ENCODE data around the gene SFI1.

Gene SFI1

DNA sequence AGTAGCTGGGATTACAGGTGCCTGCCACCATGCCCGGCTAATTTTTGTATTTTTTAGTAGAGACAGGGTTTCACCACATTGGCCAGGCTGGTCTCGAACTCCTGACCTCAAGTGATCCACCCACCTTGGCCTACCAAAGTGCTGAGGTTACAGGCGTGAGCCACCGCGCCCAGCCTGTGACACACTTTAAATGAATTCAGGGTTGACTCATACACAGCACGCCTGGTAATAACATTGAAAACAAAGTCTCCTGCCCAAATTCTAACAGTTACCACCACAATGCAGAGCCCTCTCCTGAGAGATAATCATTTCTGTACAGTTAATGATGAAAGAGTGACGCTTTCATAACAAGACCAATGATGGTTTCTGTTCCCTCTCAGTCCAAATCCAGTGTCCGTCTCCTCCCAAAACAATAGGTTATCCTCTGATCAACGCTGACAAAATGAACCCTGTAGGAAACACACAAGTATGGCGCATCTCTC lies 164.6 kb downstream of the SFI1 start (continued):
- TF ChIP-seq ZXDB (tag by site-specific recombination; IDR thresholded peaks at IDR 0.05) (0 out of 2 replicates have a peak, but pooled peaks have one; percentile 28), ZNF184 (tag by site-specific recombination; IDR thresholded peaks at IDR 0.05) (peak; percentile 46; the same call in 1 of the 2 replicates)
- TF ChIP-seq, protein P1, sequence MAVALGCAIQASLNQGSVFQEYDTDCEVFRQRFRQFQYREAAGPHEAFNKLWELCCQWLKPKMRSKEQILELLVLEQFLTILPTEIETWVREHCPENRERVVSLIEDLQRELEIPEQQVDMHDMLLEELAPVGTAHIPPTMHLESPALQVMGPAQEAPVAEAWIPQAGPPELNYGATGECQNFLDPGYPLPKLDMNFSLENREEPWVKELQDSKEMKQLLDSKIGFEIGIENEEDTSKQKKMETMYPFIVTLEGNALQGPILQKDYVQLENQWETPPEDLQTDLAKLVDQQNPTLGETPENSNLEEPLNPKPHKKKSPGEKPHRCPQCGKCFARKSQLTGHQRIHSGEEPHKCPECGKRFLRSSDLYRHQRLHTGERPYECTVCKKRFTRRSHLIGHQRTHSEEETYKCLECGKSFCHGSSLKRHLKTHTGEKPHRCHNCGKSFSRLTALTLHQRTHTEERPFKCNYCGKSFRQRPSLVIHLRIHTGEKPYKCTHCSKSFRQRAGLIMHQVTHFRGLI (tag by site-specific recombination; IDR thresholded peaks at IDR 0.05), result peak; percentile 55; the same call in 1 of the 2 replicates

DNA sequence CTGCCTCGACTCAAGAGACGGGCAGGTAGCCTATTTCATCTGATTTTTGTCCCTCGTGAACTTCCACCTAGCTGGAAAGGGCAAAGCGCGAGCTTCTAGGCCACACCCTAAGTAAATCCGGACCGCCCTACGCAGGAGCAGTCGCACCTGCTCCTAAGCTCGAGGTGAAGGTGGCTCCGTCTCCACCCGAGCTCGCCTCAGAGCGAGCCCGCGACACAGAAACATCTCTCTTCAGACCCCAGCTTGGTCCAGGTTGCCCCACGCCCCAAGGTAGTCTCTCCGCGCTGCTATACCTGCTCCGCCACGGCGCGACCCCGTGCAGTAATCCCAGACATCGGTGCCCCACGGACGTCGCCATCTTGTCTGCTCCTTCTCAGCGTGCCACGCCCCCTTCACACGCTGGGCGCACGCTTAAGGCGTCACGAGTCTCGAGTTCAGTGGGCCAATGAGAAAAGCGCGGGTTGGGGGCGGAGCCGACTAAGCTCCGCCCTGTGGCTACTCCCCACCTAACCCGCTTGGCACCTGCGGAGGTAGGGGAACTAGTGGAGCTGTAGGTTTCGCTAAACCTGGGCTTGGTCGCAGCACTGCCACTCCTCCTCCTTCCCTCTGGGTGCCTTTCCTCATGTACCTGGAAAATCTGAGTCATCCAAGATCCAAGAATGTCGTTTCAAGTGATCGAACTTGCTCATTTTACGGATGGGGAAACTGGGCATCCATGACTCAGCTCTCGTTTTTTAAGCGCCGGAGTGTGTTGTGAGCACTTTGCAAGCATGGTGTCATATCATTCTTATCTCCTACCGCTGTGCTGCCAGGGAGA lies 165.7 kb downstream of the SFI1 start, which contains the start of gene PISD:
Gene PISD (minus strand): TSS at position 365 of the 817 bp plus-strand sequence. CDS start 7 bp downstream, at position 358.
- Histone ChIP-seq H3K9me3 (ENCODE audit: control insufficient read depth, insufficient read depth, low read depth, low read length) (no peaks in the 10 kb centered on the region), H3K27ac (ENCODE audit: extremely low read depth, low read depth, low read length) (peak within 1 kb of the TSS; percentile 33; the same call in 1 of the 2 replicates), H3K36me3 (ENCODE audit: control insufficient read depth in 2 of 2, insufficient read depth in 1 of 2, low read length in 2 of 2) (no peaks in the 10 kb centered on the region; a peak in 1 of 3 replicates), H3K4me1 (ENCODE audit: control insufficient read depth, insufficient read depth, low read length) (no peaks in the 10 kb centered on the region), H3K4me3 (ENCODE audit: low read depth, low read length) (peak within 1 kb of the TSS; percentile 94)
- ChIA-PET CTCF (interaction anchor here (0.5 to 9.3 kb wide), 11 partner anchors 9 to 308 kb away, joined by 3 to 126 read pairs (median 4); no protein-coding TSS in a partner anchor), POLR2A (interaction anchor here (0.6 to 3.6 kb wide), 23 partner anchors 9 to 947 kb away, joined by 3 to 39 read pairs (median 5); partner anchors contain the start of genes DEPDC5 and PATZ1)
- TF ChIP-seq ZNF747 (tag by site-specific recombination; IDR thresholded peaks at IDR 0.05), result no peak
- TF ChIP-seq ZNF629 (tag by site-specific recombination; IDR thresholded peaks at IDR 0.05), result peak; percentile 71
- TF ChIP-seq, protein P2, sequence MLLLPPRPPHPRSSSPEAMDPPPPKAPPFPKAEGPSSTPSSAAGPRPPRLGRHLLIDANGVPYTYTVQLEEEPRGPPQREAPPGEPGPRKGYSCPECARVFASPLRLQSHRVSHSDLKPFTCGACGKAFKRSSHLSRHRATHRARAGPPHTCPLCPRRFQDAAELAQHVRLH (tag by site-specific recombination; IDR thresholded peaks at IDR 0.05), result 0 out of 2 replicates have a peak, but pooled peaks have one; percentile 29
- TF ChIP-seq, protein P3, sequence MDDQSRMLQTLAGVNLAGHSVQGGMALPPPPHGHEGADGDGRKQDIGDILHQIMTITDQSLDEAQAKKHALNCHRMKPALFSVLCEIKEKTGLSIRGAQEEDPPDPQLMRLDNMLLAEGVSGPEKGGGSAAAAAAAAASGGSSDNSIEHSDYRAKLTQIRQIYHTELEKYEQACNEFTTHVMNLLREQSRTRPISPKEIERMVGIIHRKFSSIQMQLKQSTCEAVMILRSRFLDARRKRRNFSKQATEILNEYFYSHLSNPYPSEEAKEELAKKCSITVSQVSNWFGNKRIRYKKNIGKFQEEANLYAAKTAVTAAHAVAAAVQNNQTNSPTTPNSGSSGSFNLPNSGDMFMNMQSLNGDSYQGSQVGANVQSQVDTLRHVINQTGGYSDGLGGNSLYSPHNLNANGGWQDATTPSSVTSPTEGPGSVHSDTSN (CRISPR knock-in tag; IDR thresholded peaks at IDR 0.05), result no peak; the same call in 1 of the 2 replicates
- TF ChIP-seq, protein P4, sequence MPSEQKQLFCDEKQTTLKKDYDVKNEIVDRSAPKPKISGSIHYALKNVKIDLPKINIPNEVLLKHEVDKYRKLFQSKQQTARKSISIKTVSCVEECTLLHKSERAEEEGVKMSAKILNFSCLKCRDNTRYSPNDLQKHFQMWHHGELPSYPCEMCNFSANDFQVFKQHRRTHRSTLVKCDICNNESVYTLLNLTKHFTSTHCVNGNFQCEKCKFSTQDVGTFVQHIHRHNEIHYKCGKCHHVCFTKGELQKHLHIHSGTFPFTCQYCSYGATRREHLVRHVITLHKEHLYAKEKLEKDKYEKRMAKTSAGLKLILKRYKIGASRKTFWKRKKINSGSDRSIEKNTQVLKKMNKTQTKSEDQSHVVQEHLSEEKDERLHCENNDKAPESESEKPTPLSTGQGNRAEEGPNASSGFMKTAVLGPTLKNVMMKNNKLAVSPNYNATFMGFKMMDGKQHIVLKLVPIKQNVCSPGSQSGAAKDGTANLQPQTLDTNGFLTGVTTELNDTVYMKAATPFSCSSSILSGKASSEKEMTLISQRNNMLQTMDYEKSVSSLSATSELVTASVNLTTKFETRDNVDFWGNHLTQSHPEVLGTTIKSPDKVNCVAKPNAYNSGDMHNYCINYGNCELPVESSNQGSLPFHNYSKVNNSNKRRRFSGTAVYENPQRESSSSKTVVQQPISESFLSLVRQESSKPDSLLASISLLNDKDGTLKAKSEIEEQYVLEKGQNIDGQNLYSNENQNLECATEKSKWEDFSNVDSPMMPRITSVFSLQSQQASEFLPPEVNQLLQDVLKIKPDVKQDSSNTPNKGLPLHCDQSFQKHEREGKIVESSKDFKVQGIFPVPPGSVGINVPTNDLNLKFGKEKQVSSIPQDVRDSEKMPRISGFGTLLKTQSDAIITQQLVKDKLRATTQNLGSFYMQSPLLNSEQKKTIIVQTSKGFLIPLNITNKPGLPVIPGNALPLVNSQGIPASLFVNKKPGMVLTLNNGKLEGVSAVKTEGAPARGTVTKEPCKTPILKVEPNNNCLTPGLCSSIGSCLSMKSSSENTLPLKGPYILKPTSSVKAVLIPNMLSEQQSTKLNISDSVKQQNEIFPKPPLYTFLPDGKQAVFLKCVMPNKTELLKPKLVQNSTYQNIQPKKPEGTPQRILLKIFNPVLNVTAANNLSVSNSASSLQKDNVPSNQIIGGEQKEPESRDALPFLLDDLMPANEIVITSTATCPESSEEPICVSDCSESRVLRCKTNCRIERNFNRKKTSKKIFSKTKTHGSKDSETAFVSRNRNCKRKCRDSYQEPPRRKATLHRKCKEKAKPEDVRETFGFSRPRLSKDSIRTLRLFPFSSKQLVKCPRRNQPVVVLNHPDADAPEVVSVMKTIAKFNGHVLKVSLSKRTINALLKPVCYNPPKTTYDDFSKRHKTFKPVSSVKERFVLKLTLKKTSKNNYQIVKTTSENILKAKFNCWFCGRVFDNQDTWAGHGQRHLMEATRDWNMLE (tag by site-specific recombination; conservative IDR thresholded peaks at IDR 0.05; ENCODE audit: low read depth), result no peak
- no peak for TF ChIP-seq HOXD13 (CRISPR knock-in tag; IDR thresholded peaks at IDR 0.05; ENCODE audit: borderline replicate concordance)
- no peak for TF ChIP-seq ZNF658 (tag by site-specific recombination; IDR thresholded peaks at IDR 0.05)
- TF ChIP-seq, protein P5, sequence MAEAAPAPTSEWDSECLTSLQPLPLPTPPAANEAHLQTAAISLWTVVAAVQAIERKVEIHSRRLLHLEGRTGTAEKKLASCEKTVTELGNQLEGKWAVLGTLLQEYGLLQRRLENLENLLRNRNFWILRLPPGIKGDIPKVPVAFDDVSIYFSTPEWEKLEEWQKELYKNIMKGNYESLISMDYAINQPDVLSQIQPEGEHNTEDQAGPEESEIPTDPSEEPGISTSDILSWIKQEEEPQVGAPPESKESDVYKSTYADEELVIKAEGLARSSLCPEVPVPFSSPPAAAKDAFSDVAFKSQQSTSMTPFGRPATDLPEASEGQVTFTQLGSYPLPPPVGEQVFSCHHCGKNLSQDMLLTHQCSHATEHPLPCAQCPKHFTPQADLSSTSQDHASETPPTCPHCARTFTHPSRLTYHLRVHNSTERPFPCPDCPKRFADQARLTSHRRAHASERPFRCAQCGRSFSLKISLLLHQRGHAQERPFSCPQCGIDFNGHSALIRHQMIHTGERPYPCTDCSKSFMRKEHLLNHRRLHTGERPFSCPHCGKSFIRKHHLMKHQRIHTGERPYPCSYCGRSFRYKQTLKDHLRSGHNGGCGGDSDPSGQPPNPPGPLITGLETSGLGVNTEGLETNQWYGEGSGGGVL (tag by site-specific recombination; IDR thresholded peaks at IDR 0.05), result 0 out of 2 replicates have a peak, but pooled peaks have one; percentile 6
- TF ChIP-seq, protein P6, sequence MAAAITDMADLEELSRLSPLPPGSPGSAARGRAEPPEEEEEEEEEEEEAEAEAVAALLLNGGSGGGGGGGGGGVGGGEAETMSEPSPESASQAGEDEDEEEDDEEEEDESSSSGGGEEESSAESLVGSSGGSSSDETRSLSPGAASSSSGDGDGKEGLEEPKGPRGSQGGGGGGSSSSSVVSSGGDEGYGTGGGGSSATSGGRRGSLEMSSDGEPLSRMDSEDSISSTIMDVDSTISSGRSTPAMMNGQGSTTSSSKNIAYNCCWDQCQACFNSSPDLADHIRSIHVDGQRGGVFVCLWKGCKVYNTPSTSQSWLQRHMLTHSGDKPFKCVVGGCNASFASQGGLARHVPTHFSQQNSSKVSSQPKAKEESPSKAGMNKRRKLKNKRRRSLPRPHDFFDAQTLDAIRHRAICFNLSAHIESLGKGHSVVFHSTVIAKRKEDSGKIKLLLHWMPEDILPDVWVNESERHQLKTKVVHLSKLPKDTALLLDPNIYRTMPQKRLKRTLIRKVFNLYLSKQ (tag by site-specific recombination; IDR thresholded peaks at IDR 0.05; ENCODE audit: borderline replicate concordance), result no peak
- TF ChIP-seq, protein P7, sequence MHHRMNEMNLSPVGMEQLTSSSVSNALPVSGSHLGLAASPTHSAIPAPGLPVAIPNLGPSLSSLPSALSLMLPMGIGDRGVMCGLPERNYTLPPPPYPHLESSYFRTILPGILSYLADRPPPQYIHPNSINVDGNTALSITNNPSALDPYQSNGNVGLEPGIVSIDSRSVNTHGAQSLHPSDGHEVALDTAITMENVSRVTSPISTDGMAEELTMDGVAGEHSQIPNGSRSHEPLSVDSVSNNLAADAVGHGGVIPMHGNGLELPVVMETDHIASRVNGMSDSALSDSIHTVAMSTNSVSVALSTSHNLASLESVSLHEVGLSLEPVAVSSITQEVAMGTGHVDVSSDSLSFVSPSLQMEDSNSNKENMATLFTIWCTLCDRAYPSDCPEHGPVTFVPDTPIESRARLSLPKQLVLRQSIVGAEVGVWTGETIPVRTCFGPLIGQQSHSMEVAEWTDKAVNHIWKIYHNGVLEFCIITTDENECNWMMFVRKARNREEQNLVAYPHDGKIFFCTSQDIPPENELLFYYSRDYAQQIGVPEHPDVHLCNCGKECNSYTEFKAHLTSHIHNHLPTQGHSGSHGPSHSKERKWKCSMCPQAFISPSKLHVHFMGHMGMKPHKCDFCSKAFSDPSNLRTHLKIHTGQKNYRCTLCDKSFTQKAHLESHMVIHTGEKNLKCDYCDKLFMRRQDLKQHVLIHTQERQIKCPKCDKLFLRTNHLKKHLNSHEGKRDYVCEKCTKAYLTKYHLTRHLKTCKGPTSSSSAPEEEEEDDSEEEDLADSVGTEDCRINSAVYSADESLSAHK (tag by site-specific recombination; IDR thresholded peaks at IDR 0.05), result 0 out of 2 replicates have a peak, but pooled peaks have one; percentile 10
- TF ChIP-seq KLF9 (tag by site-specific recombination; IDR thresholded peaks at IDR 0.05; ENCODE audit: low read depth), result peak; percentile 100
- no peak for TF ChIP-seq ZBTB48 (tag by site-specific recombination; IDR thresholded peaks at IDR 0.05)
- TF ChIP-seq ZNF114 (tag by site-specific recombination; IDR thresholded peaks at IDR 0.05), result no peak
- TF ChIP-seq ZNF221 (tag by site-specific recombination; IDR thresholded peaks at IDR 0.05; ENCODE audit: borderline replicate concordance), result no peak
